ENCODE results near the gene HLA-C. TPM values are rescaled to one million over a fixed set of nuclear protein-coding genes. Genes with fewer than 3 reads are reported as not detected.

The HLA-C gene
- total RNA-seq, 1 experiment from 2014 or later: 333 TPM

- ChIA-PET POLR2A (no interaction called here), CTCF (no interaction called here), RAD21 (ENCODE audit: low non-redundant PET in 1 of 2, low total read pairs in 2 of 2, uncharacterized antibody in 2 of 2, unreplicated experiment in 2 of 2) (no interaction called here)
- no peaks in the 10 kb centered on the region for H3K9me3 ChIP-seq (ENCODE audit: control insufficient read depth in 1 of 2, insufficient read depth in 1 of 2, low read depth in 1 of 2, low read length in 2 of 2)
- peaks cover 8% of the 10 kb centered on the region; the same call in 1 of the 2 replicates for H3K79me2 ChIP-seq (ENCODE audit: insufficient read depth, low read length)
- TF ChIP-seq ELF1 (IDR thresholded peaks at IDR 0.05; ENCODE audit: borderline replicate concordance, low read depth) (no peak), ATF3 (IDR thresholded peaks at IDR 0.05) (no peak), FOSL1 (IDR thresholded peaks at IDR 0.05; ENCODE audit: low read depth) (no peak), EZH2phosphoT487 (IDR thresholded peaks at IDR 0.05; ENCODE audit: borderline replicate concordance) (no peak), SRF (IDR thresholded peaks at IDR 0.05; ENCODE audit: low read depth) (no peak), CBX3 (IDR thresholded peaks at IDR 0.05; ENCODE audit: low read depth) (no peak), ZFX (IDR thresholded peaks at IDR 0.05) (no peak), EZH2 (IDR thresholded peaks at IDR 0.05) (no peak), YY1 (IDR thresholded peaks at IDR 0.05; ENCODE audit: extremely low read depth, insufficient replicate concordance, low read depth, low read length) (no peak), POLR2A (IDR thresholded peaks at IDR 0.05; ENCODE audit: borderline replicate concordance, extremely low read depth, insufficient read depth, insufficient read length) (no peak), SIN3A (IDR thresholded peaks at IDR 0.05; ENCODE audit: low read depth) (no peak), JUND (IDR thresholded peaks at IDR 0.05) (no peak), ZNF274 (IDR thresholded peaks at IDR 0.05; ENCODE audit: low read depth, low read length) (no peak), CEBPB (IDR thresholded peaks at IDR 0.05; ENCODE audit: low read depth) (no peak), SP1 (IDR thresholded peaks at IDR 0.05; ENCODE audit: low read depth) (no peak), EGR1 (IDR thresholded peaks at IDR 0.05; ENCODE audit: low read depth) (no peak), TCF7L2 (IDR thresholded peaks at IDR 0.05; ENCODE audit: borderline replicate concordance, extremely low read depth, insufficient read depth, insufficient read length) (no peak)
- TF ChIP-seq, protein P1, sequence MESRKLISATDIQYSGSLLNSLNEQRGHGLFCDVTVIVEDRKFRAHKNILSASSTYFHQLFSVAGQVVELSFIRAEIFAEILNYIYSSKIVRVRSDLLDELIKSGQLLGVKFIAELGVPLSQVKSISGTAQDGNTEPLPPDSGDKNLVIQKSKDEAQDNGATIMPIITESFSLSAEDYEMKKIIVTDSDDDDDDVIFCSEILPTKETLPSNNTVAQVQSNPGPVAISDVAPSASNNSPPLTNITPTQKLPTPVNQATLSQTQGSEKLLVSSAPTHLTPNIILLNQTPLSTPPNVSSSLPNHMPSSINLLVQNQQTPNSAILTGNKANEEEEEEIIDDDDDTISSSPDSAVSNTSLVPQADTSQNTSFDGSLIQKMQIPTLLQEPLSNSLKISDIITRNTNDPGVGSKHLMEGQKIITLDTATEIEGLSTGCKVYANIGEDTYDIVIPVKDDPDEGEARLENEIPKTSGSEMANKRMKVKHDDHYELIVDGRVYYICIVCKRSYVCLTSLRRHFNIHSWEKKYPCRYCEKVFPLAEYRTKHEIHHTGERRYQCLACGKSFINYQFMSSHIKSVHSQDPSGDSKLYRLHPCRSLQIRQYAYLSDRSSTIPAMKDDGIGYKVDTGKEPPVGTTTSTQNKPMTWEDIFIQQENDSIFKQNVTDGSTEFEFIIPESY (IDR thresholded peaks at IDR 0.05; ENCODE audit: extremely low read depth, insufficient replicate concordance, low read length): no peak
- TF ChIP-seq, protein P2, sequence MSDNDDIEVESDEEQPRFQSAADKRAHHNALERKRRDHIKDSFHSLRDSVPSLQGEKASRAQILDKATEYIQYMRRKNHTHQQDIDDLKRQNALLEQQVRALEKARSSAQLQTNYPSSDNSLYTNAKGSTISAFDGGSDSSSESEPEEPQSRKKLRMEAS (IDR thresholded peaks at IDR 0.05): no peak
- no peak for ATAC-seq
- H3K27me3 ChIP-seq (ENCODE audit: insufficient read depth, low read length): no peaks in the 10 kb centered on the region
- no peak for DNase-seq (ENCODE audit: low read depth, low spot score)
- intact Hi-C loops (cut with micrococcal nuclease): loop anchor here (5.0 kb wide), 1 partner anchor 84 kb away; no protein-coding TSS in a partner anchor
- no peak overlapping the region for H2AFZ ChIP-seq (ENCODE audit: low read depth, low read length, poor library complexity, severe bottlenecking)
- no peak overlapping the region for H3K27ac ChIP-seq (ENCODE audit: low read depth, low read length)
- H4K20me1 ChIP-seq (ENCODE audit: insufficient read depth): no peaks in the 10 kb centered on the region
- no TSS peak for BruUV-seq (replicated peaks)
- H3K9me2 ChIP-seq (ENCODE audit: insufficient read depth): no peaks in the 10 kb centered on the region
- H3K4me1 ChIP-seq (ENCODE audit: control insufficient read depth in 1 of 2, insufficient read depth in 2 of 2, low read length in 2 of 2): peaks cover 6 to 14% of the 10 kb centered on the region in 2 experiments; a peak in 2 of 4 replicates
- peaks cover 9 to 20% of the 10 kb centered on the region in 2 experiments for H3K36me3 ChIP-seq (ENCODE audit: control insufficient read depth in 1 of 2, insufficient read depth in 2 of 2, low read length in 2 of 2)
- no peak overlapping the region for H3K4me3 ChIP-seq (replicated peaks in 1 of 2; ENCODE audit: low read depth in 1 of 2, low read length in 2 of 2)
- H3K9ac ChIP-seq (ENCODE audit: low read length): no peak overlapping the region
- no peak overlapping the region for H3K4me2 ChIP-seq (ENCODE audit: low read length)
Observed at GRCh38 chr6:31267651-31268368, 4.1 kb downstream of the HLA-C start.
